NCI-H345 treated with DMSO at 0.1 percent for 48 hours (cell line): ENCODE measurements around the gene BNIPL.
A peak's percentile ranks its signal among the peaks of the same experiment; 100 is the strongest.

Experiments
- DNase-seq: peaks from one replicate; lab custom pipeline; 2025; ENCODE audit not compliant: unreplicated experiment; lab: John Stamatoyannopoulos, UW

The BNIPL gene

GRCh38 chr1:151009674-151010345 lies 26.6 kb upstream of the BNIPL start:
- DNase-seq, result no peak

- no peak for DNase-seq
Measured at GRCh38 chr1:151010346-151010726, 26.1 kb upstream of the BNIPL start.

- DNase-seq, result no peak
Measured at GRCh38 chr1:151011154-151011850, 25.1 kb upstream of the BNIPL start.

- no peak for DNase-seq
Measured at GRCh38 chr1:151012684-151013471, 23.5 kb upstream of the BNIPL start.

- no peak for DNase-seq
Measured at GRCh38 chr1:151013518-151013917, 22.9 kb upstream of the BNIPL start.

GRCh38 chr1:151024540-151025146 lies 11.7 kb upstream of the BNIPL start:
- peak; percentile 78 for DNase-seq

- no peak for DNase-seq
Measured at GRCh38 chr1:151026460-151026859, 9.9 kb upstream of the BNIPL start.

GRCh38 chr1:151032164-151032563 lies 4.2 kb upstream of the BNIPL start:
- no peak for DNase-seq

GRCh38 chr1:151035167-151035566 lies 1.2 kb upstream of the BNIPL start:
- DNase-seq, result no peak

- no peak for DNase-seq
Measured at GRCh38 chr1:151037032-151037431, 646 bp downstream of the BNIPL start.

- DNase-seq, result no peak
Measured at GRCh38 chr1:151039521-151039920, 3.1 kb downstream of the BNIPL start.

- DNase-seq, result no peak
Measured at GRCh38 chr1:151043163-151043562, 6.8 kb downstream of the BNIPL start.

- peak; percentile 88 for DNase-seq
Measured at GRCh38 chr1:151047591-151047924, 11.2 kb downstream of the BNIPL start, which contains the start of gene C1orf56. Gene C1orf56 (plus strand): TSS chr1:151047751. CDS start chr1:151047848, 97 bp downstream.

GRCh38 chr1:151047925-151048644 lies 11.7 kb downstream of the BNIPL start:
- peak; percentile 83 for DNase-seq

- no peak for DNase-seq
Measured at GRCh38 chr1:151048645-151049032, 12.3 kb downstream of the BNIPL start.

- no peak for DNase-seq
Measured at GRCh38 chr1:151049458-151049857, 13.1 kb downstream of the BNIPL start.

GRCh38 chr1:151050051-151050688 lies 13.8 kb downstream of the BNIPL start:
- DNase-seq, result no peak

GRCh38 chr1:151051356-151052009 lies 15.1 kb downstream of the BNIPL start:
- no peak for DNase-seq

- DNase-seq, result no peak
Measured at GRCh38 chr1:151054971-151055547, 18.7 kb downstream of the BNIPL start.

- no peak for DNase-seq
Measured at GRCh38 chr1:151055581-151055980, 19.2 kb downstream of the BNIPL start.
